Measurements from ENCODE around the gene COL5A1.
A peak's percentile ranks its signal among the peaks of the same experiment; 100 is the strongest.

Gene COL5A1

GRCh38 chr9:134644725-134645606 lies 3.4 kb downstream of the COL5A1 start:
- no peak for TF ChIP-seq CTCF (IDR thresholded peaks at IDR 0.05; ENCODE audit: low read depth, low read length, missing control alignments)
- peak overlapping the region; percentile 49 for H3K4me3 ChIP-seq (ENCODE audit: low read depth, low read length)
- peak; percentile 99 for DNase-seq (ENCODE audit: low read depth)
- in situ Hi-C loops (cut with HindIII; ENCODE audit: low sequenced_read_pairs), result loop anchor here (5.0 kb wide), 1 partner anchor 97 kb away; no protein-coding TSS in a partner anchor

- in situ Hi-C loops (cut with HindIII; ENCODE audit: low sequenced_read_pairs), result loop anchor here (5.0 kb wide), 1 partner anchor 97 kb away; no protein-coding TSS in a partner anchor
- DNase-seq (ENCODE audit: low read depth), result no peak
- TF ChIP-seq CTCF (IDR thresholded peaks at IDR 0.05; ENCODE audit: low read depth, low read length, missing control alignments), result no peak
- peak overlapping the region; percentile 49 for H3K4me3 ChIP-seq (ENCODE audit: low read depth, low read length)
These were observed 4.2 kb downstream of the COL5A1 start for GRCh38 chr9:134645607-134646365.

GRCh38 chr9:134647359-134648080 lies 5.9 kb downstream of the COL5A1 start:
- H3K4me3 ChIP-seq (ENCODE audit: low read depth, low read length), result peak overlapping the region; percentile 9
- TF ChIP-seq CTCF (IDR thresholded peaks at IDR 0.05; ENCODE audit: low read depth, low read length, missing control alignments), result no peak
- DNase-seq (ENCODE audit: low read depth), result no peak
- in situ Hi-C loops (cut with HindIII; ENCODE audit: low sequenced_read_pairs), result loop anchor here (5.0 kb wide), 1 partner anchor 95 kb away; no protein-coding TSS in a partner anchor

GRCh38 chr9:134648701-134649530 lies 7.3 kb downstream of the COL5A1 start:
- no peak for DNase-seq (ENCODE audit: low read depth)
- in situ Hi-C loops (cut with HindIII; ENCODE audit: low sequenced_read_pairs), result loop anchor here (5.0 kb wide), 1 partner anchor 93 kb away; no protein-coding TSS in a partner anchor

GRCh38 chr9:134650431-134651190 lies 9.0 kb downstream of the COL5A1 start:
- no peak for TF ChIP-seq CTCF (IDR thresholded peaks at IDR 0.05; ENCODE audit: low read depth, low read length, missing control alignments)
- DNase-seq (ENCODE audit: low read depth), result no peak
- in situ Hi-C loops (cut with HindIII; ENCODE audit: low sequenced_read_pairs), result no loop called here
- no peak overlapping the region for H3K4me3 ChIP-seq (ENCODE audit: low read depth, low read length)

More at GRCh38 chr9:134648701-134649530, 7.3 kb downstream of the COL5A1 start:
- TF ChIP-seq CTCF (IDR thresholded peaks at IDR 0.05; ENCODE audit: low read depth, low read length, missing control alignments), result no peak
- no peak overlapping the region for H3K4me3 ChIP-seq (ENCODE audit: low read depth, low read length)

All from astrocyte of the cerebellum (primary cell).